IgD-negative memory B cell (primary cell): ENCODE measurements around the gene LRRC10. TPM values are rescaled to one million over a fixed set of nuclear protein-coding genes. Genes with fewer than 3 reads are reported as not detected.

ENCODE experiments used
- H3K27ac Mint-ChIP-seq, 3 donors: one replicate each; pipeline ENCODE4 v1.8.0; 2020 to 2022; ENCODE audit warnings: mild to moderate bottlenecking in 3 of 3, mixed read lengths in 3 of 3, moderate library complexity in 1 of 3
- H3K27me3 Mint-ChIP-seq: one replicate; pipeline ENCODE4 v1.8.0; 2021; ENCODE audit warnings: mixed read lengths
- H3K36me3 Mint-ChIP-seq: one replicate; pipeline ENCODE4 v1.8.0; 2020; ENCODE audit warnings: mild to moderate bottlenecking, mixed read lengths
- H3K4me1 Mint-ChIP-seq, 3 donors: one replicate each; pipeline ENCODE4 v1.8.0; 2020 to 2022; ENCODE audit warnings: mixed read lengths in 3 of 3, mild to moderate bottlenecking in 1 of 3
- H3K4me3 Mint-ChIP-seq, 4 donors: one replicate each; pipeline ENCODE4 v1.8.0; 2020 to 2022; ENCODE audit warnings: mild to moderate bottlenecking in 4 of 4, mixed read lengths in 4 of 4, moderate library complexity in 3 of 4
- H3K9me3 Mint-ChIP-seq, 3 donors: one replicate each; pipeline ENCODE4 v1.8.0; 2020 to 2021; ENCODE audit warnings: mixed read lengths in 3 of 3, mild to moderate bottlenecking in 1 of 3
- polyA plus RNA-seq: library from polyadenylated mRNA; unstranded; fragments of 300-500 nt; fragmentation: Illumina TruSeq; gene quantifications from one replicate; pipeline ENCODE4 v1.2.3, GENCODE V29; 2021

Gene LRRC10
- polyA plus RNA-seq = not detected

GRCh38 chr12:69610729-69611128, at the start of gene LRRC10:
Gene LRRC10, minus strand, starts transcription at chr12:69610907. Its CDS starts 69 bp downstream, at chr12:69610838.
- no peaks in the 10 kb centered on the region for H3K27me3 Mint-ChIP-seq
- H3K27ac Mint-ChIP-seq = no peak within 1 kb of the TSS
- no peaks in the 10 kb centered on the region for H3K36me3 Mint-ChIP-seq
- H3K4me3 Mint-ChIP-seq = no peak within 1 kb of the TSS
- H3K9me3 Mint-ChIP-seq = no peaks in the 10 kb centered on the region
- peaks cover 0 to 1% (median 0%) of the 10 kb centered on the region in 3 donors for H3K4me1 Mint-ChIP-seq

GRCh38 chr12:69660164-69660863, 49.6 kb upstream of the LRRC10 start:
- no peaks in the 10 kb centered on the region for H3K4me1 Mint-ChIP-seq
- H3K36me3 Mint-ChIP-seq = no peaks in the 10 kb centered on the region
- H3K4me3 Mint-ChIP-seq = no peak overlapping the region
- no peak overlapping the region for H3K27ac Mint-ChIP-seq
- peaks cover 4% of the 10 kb centered on the region for H3K27me3 Mint-ChIP-seq
- no peaks in the 10 kb centered on the region for H3K9me3 Mint-ChIP-seq

GRCh38 chr12:69658203-69658602, 47.5 kb upstream of the LRRC10 start:
- no peak overlapping the region for H3K4me3 Mint-ChIP-seq
- no peak overlapping the region for H3K27ac Mint-ChIP-seq
- H3K27me3 Mint-ChIP-seq = peaks cover 4% of the 10 kb centered on the region
- no peaks in the 10 kb centered on the region for H3K9me3 Mint-ChIP-seq
- no peaks in the 10 kb centered on the region for H3K36me3 Mint-ChIP-seq
- H3K4me1 Mint-ChIP-seq = no peaks in the 10 kb centered on the region

- Mint-ChIP-seq H3K27me3 (peaks cover 4% of the 10 kb centered on the region), H3K36me3 (no peaks in the 10 kb centered on the region), H3K4me3 (no peak overlapping the region), H3K4me1 (no peaks in the 10 kb centered on the region), H3K27ac (no peak overlapping the region), H3K9me3 (no peaks in the 10 kb centered on the region)
Observed at GRCh38 chr12:69657376-69658137, 46.9 kb upstream of the LRRC10 start.

GRCh38 chr12:69655616-69656340, 45.1 kb upstream of the LRRC10 start:
- H3K36me3 Mint-ChIP-seq = no peaks in the 10 kb centered on the region
- H3K9me3 Mint-ChIP-seq = no peaks in the 10 kb centered on the region

GRCh38 chr12:69653703-69654102, 43.0 kb upstream of the LRRC10 start:
- Mint-ChIP-seq H3K9me3 (no peaks in the 10 kb centered on the region), H3K27me3 (peaks cover 4% of the 10 kb centered on the region), H3K4me1 (no peaks in the 10 kb centered on the region), H3K36me3 (no peaks in the 10 kb centered on the region), H3K4me3 (no peak overlapping the region), H3K27ac (no peak overlapping the region)

More at GRCh38 chr12:69655616-69656340, 45.1 kb upstream of the LRRC10 start:
- no peak overlapping the region for H3K4me3 Mint-ChIP-seq
- no peak overlapping the region for H3K27ac Mint-ChIP-seq
- H3K4me1 Mint-ChIP-seq = no peaks in the 10 kb centered on the region
- H3K27me3 Mint-ChIP-seq = peaks cover 4% of the 10 kb centered on the region

- Mint-ChIP-seq H3K4me3 (no peak overlapping the region), H3K27ac (no peak overlapping the region)
Observed at GRCh38 chr12:69651922-69652321, 41.2 kb upstream of the LRRC10 start.

GRCh38 chr12:69649529-69649928, 38.8 kb upstream of the LRRC10 start:
- no peaks in the 10 kb centered on the region for H3K36me3 Mint-ChIP-seq
- H3K4me3 Mint-ChIP-seq = no peak overlapping the region

More at GRCh38 chr12:69651922-69652321, 41.2 kb upstream of the LRRC10 start:
- Mint-ChIP-seq H3K9me3 (no peaks in the 10 kb centered on the region), H3K4me1 (no peaks in the 10 kb centered on the region), H3K36me3 (no peaks in the 10 kb centered on the region), H3K27me3 (peaks cover 8% of the 10 kb centered on the region)

GRCh38 chr12:69648476-69648875, 37.8 kb upstream of the LRRC10 start:
- no peak overlapping the region for H3K4me3 Mint-ChIP-seq
- H3K27ac Mint-ChIP-seq = no peak overlapping the region
- no peaks in the 10 kb centered on the region for H3K9me3 Mint-ChIP-seq
- H3K27me3 Mint-ChIP-seq = peaks cover 11% of the 10 kb centered on the region
- no peaks in the 10 kb centered on the region for H3K4me1 Mint-ChIP-seq
- H3K36me3 Mint-ChIP-seq = no peaks in the 10 kb centered on the region

More at GRCh38 chr12:69649529-69649928, 38.8 kb upstream of the LRRC10 start:
- Mint-ChIP-seq H3K27ac (no peak overlapping the region), H3K9me3 (no peaks in the 10 kb centered on the region), H3K4me1 (no peaks in the 10 kb centered on the region), H3K27me3 (peaks cover 11% of the 10 kb centered on the region)

- no peaks in the 10 kb centered on the region for H3K4me1 Mint-ChIP-seq
- no peak overlapping the region for H3K4me3 Mint-ChIP-seq
- no peak overlapping the region for H3K27ac Mint-ChIP-seq
- H3K9me3 Mint-ChIP-seq = no peaks in the 10 kb centered on the region
- peaks cover 11% of the 10 kb centered on the region for H3K27me3 Mint-ChIP-seq
- no peaks in the 10 kb centered on the region for H3K36me3 Mint-ChIP-seq
Observed at GRCh38 chr12:69647178-69647577, 36.5 kb upstream of the LRRC10 start.

- Mint-ChIP-seq H3K27ac (no peak overlapping the region), H3K27me3 (peaks cover 11% of the 10 kb centered on the region), H3K36me3 (no peaks in the 10 kb centered on the region), H3K4me3 (no peak overlapping the region), H3K4me1 (no peaks in the 10 kb centered on the region), H3K9me3 (no peaks in the 10 kb centered on the region)
Observed at GRCh38 chr12:69645031-69645430, 34.3 kb upstream of the LRRC10 start.

- no peaks in the 10 kb centered on the region for H3K4me1 Mint-ChIP-seq
- no peak overlapping the region for H3K4me3 Mint-ChIP-seq
- H3K36me3 Mint-ChIP-seq = no peaks in the 10 kb centered on the region
- H3K27me3 Mint-ChIP-seq = peaks cover 11% of the 10 kb centered on the region
- no peak overlapping the region for H3K27ac Mint-ChIP-seq
- no peaks in the 10 kb centered on the region for H3K9me3 Mint-ChIP-seq
Observed at GRCh38 chr12:69644511-69644910, 33.8 kb upstream of the LRRC10 start.

GRCh38 chr12:69642531-69642930, 31.8 kb upstream of the LRRC10 start:
- H3K4me1 Mint-ChIP-seq = no peaks in the 10 kb centered on the region
- H3K4me3 Mint-ChIP-seq = no peak overlapping the region
- no peaks in the 10 kb centered on the region for H3K36me3 Mint-ChIP-seq
- H3K27ac Mint-ChIP-seq = no peak overlapping the region
- no peaks in the 10 kb centered on the region for H3K9me3 Mint-ChIP-seq
- peaks cover 4% of the 10 kb centered on the region for H3K27me3 Mint-ChIP-seq

- no peaks in the 10 kb centered on the region for H3K4me1 Mint-ChIP-seq
- H3K9me3 Mint-ChIP-seq = no peaks in the 10 kb centered on the region
- H3K27ac Mint-ChIP-seq = no peak overlapping the region
Observed at GRCh38 chr12:69641546-69641945, 30.8 kb upstream of the LRRC10 start.

GRCh38 chr12:69639400-69640016, 28.8 kb upstream of the LRRC10 start:
- no peak overlapping the region for H3K27ac Mint-ChIP-seq

More at GRCh38 chr12:69641546-69641945, 30.8 kb upstream of the LRRC10 start:
- no peak overlapping the region for H3K4me3 Mint-ChIP-seq
- H3K27me3 Mint-ChIP-seq = peaks cover 1% of the 10 kb centered on the region
- no peaks in the 10 kb centered on the region for H3K36me3 Mint-ChIP-seq

More at GRCh38 chr12:69639400-69640016, 28.8 kb upstream of the LRRC10 start:
- H3K9me3 Mint-ChIP-seq = no peaks in the 10 kb centered on the region
- H3K36me3 Mint-ChIP-seq = no peaks in the 10 kb centered on the region
- no peaks in the 10 kb centered on the region for H3K4me1 Mint-ChIP-seq
- no peaks in the 10 kb centered on the region for H3K27me3 Mint-ChIP-seq
- no peak overlapping the region for H3K4me3 Mint-ChIP-seq
